WERI-Rb-1 (cell line): ENCODE measurements around the gene PRRC2B.

Experiments used
- DNase-seq: peaks from one replicate; pipeline ENCODE4 v3.0.0-alpha.2; 2020
- H3K27ac ChIP-seq: fragments of 250-450 bp; sonication (Bioruptor Pico); 2 replicates; pipeline ENCODE4 v1.5.1; 2020; ENCODE audit warnings: mild to moderate bottlenecking, moderate library complexity
- H3K27me3 ChIP-seq: fragments of 250-450 bp; sonication (Bioruptor Pico); 2 replicates; pipeline ENCODE4 v1.5.1; 2021; ENCODE audit warnings: mild to moderate bottlenecking, low read depth, moderate library complexity; ENCODE audit not compliant: insufficient read depth, severe bottlenecking
- H3K36me3 ChIP-seq: fragments of 250-450 bp; sonication (Bioruptor Pico); 2 replicates; pipeline ENCODE4 v1.5.1; 2020; ENCODE audit warnings: mild to moderate bottlenecking, moderate library complexity
- H3K4me3 ChIP-seq: 2 replicates; pipeline ENCODE4 v1.5.1; 2011; ENCODE audit warnings: low read depth, mild to moderate bottlenecking, control low read depth, low read length
- H3K9me3 ChIP-seq: fragments of 250-450 bp; sonication (Bioruptor Pico); 2 replicates; pipeline ENCODE4 v1.5.1; 2021; ENCODE audit warnings: mild to moderate bottlenecking, moderate library complexity; ENCODE audit not compliant: severe bottlenecking
- CTCF ChIP-seq: IDR thresholded peaks from 2 replicates; pipeline ENCODE4 v1.5.1; 2011; ENCODE audit warnings: low read depth, mild to moderate bottlenecking, control low read depth, inconsistent platforms, low read length

The PRRC2B gene

GRCh38 chr9:131500939-131501541, 107.2 kb downstream of the PRRC2B start:
- Histone ChIP-seq H3K36me3 (peaks cover 55% of the 10 kb centered on the region), H3K27ac (no peak overlapping the region)
- DNase-seq, result no peak

GRCh38 chr9:131502781-131503625, 109.1 kb downstream of the PRRC2B start, which contains the start of gene POMT1:
TSS of gene POMT1 (plus strand) at chr9:131502918. CDS start at chr9:131504219, 1,301 bp downstream.
- DNase-seq, result peak; percentile 95
- TF ChIP-seq CTCF, result no peak
- Histone ChIP-seq H3K4me3 (peak within 1 kb of the TSS; percentile 85), H3K27me3 (no peaks in the 10 kb centered on the region), H3K27ac (peak within 1 kb of the TSS; percentile 79), H3K36me3 (peaks cover 48% of the 10 kb centered on the region), H3K9me3 (no peaks in the 10 kb centered on the region)

More at GRCh38 chr9:131500939-131501541, 107.2 kb downstream of the PRRC2B start:
- no peak for TF ChIP-seq CTCF
- no peaks in the 10 kb centered on the region for H3K9me3 ChIP-seq
- H3K27me3 ChIP-seq, result no peaks in the 10 kb centered on the region
- no peak overlapping the region for H3K4me3 ChIP-seq

- no peak for TF ChIP-seq CTCF
- Histone ChIP-seq H3K36me3 (peaks cover 45% of the 10 kb centered on the region), H3K27ac (peak overlapping the region; percentile 79), H3K27me3 (no peaks in the 10 kb centered on the region), H3K9me3 (no peaks in the 10 kb centered on the region), H3K4me3 (peak overlapping the region; percentile 85)
- peak; percentile 66 for DNase-seq
Measured at GRCh38 chr9:131503626-131504465, 110.0 kb downstream of the PRRC2B start.

GRCh38 chr9:131505012-131505411, 111.1 kb downstream of the PRRC2B start:
- Histone ChIP-seq H3K36me3 (peaks cover 45% of the 10 kb centered on the region), H3K4me3 (no peak overlapping the region), H3K9me3 (no peaks in the 10 kb centered on the region), H3K27ac (no peak overlapping the region), H3K27me3 (no peaks in the 10 kb centered on the region)
- DNase-seq, result no peak
- TF ChIP-seq CTCF, result no peak

- no peak for TF ChIP-seq CTCF
- no peaks in the 10 kb centered on the region for H3K27me3 ChIP-seq
- no peak overlapping the region for H3K27ac ChIP-seq
- no peaks in the 10 kb centered on the region for H3K9me3 ChIP-seq
- DNase-seq, result no peak
- H3K4me3 ChIP-seq, result no peak overlapping the region
- peaks cover 83% of the 10 kb centered on the region for H3K36me3 ChIP-seq
Measured at GRCh38 chr9:131511416-131511815, 117.5 kb downstream of the PRRC2B start.
